B cell (primary cell): Measurements from ENCODE around the gene MNX1. TPM values are rescaled to one million over a fixed set of nuclear protein-coding genes. Genes with fewer than 3 reads are reported as not detected.

Source experiments
- ATAC-seq: fragments of 200-7000 bp; cut with Tn5 transposase; one replicate; pipeline ENCODE4 v1.10.0; 2021; ENCODE audit warnings: low read depth, mild to moderate bottlenecking, moderate number of reproducible peaks, moderate library complexity
- CTCF ChIA-PET: fragments of 350-600 bp; sonication (Branson Sonifier 250); formaldehyde crosslinking; loops from one replicate; lab custom pipeline; 2021; ENCODE audit warnings: antibody characterized with exemption, inconsistent platforms; lab: Charles Lee
- POLR2A ChIA-PET: fragments of 350-600 bp; sonication (Branson Sonifier 250); formaldehyde crosslinking; loops from one replicate; lab custom pipeline; 2021; ENCODE audit warnings: antibody characterized with exemption; lab: Charles Lee
- DNase-seq: peaks from one replicate; pipeline ENCODE4 v3.0.0; 2013
- H2AFZ ChIP-seq: 2 replicates; pipeline ENCODE4 v1.6.1; 2012; ENCODE audit warnings: mild to moderate bottlenecking, low read depth, low read length; ENCODE audit not compliant: insufficient read depth, poor library complexity, severe bottlenecking
- H3K27ac ChIP-seq, 2 donors: 1 replicate in 1 of 2; 2 replicates in 1 of 2; pipeline ENCODE4 v1.5.1; 2012 to 2013; ENCODE audit warnings: low read length in 2 of 2, mild to moderate bottlenecking in 2 of 2, moderate library complexity in 1 of 2
- H3K27me3 ChIP-seq, 4 experiments: fragments of 200-600 bp in 1 of 4; sonication (generic) in 1 of 4; replicated peaks in 1 of 4; 1 replicate in 2 of 4; 2 replicates in 2 of 4; pipeline versions ENCODE4 v1.6.1 to v1.7.0; 2013 to 2016; ENCODE audit warnings: low read length in 3 of 4, mild to moderate bottlenecking in 2 of 4, mixed read lengths in 1 of 4, moderate library complexity in 1 of 4; ENCODE audit not compliant: insufficient read depth in 4 of 4, control insufficient read depth in 3 of 4; ENCODE audit errors: control extremely low read depth in 1 of 4
- H3K36me3 ChIP-seq, 2 experiments: replicated peaks in 1 of 2; 1 replicate in 1 of 2; 2 replicates in 1 of 2; pipeline versions ENCODE4 v1.6.1 to v1.7.1; 2013; ENCODE audit warnings: low read length in 1 of 2; ENCODE audit not compliant: insufficient read depth in 2 of 2, control insufficient read depth in 1 of 2; ENCODE audit errors: control extremely low read depth in 1 of 2, extremely low read depth in 1 of 2
- H3K4me1 ChIP-seq, 2 donors: fragments of 200-600 bp in 1 of 2; sonication (generic) in 1 of 2; 1 replicate in 1 of 2; 2 replicates in 1 of 2; pipeline versions ENCODE4 v1.5.1 to v1.6.1; 2013 to 2017; ENCODE audit warnings: low read length in 2 of 2; ENCODE audit not compliant: control insufficient read depth in 2 of 2, insufficient read depth in 2 of 2
- H3K4me2 ChIP-seq: replicated peaks from 2 replicates; pipeline ENCODE3; 2012; ENCODE audit warnings: mild to moderate bottlenecking, low read depth, low read length; ENCODE audit not compliant: poor library complexity, severe bottlenecking
- H3K4me3 ChIP-seq, 5 experiments: fragments of 200-600 bp in 1 of 5; sonication (generic) in 1 of 5; 1 replicate in 3 of 5; 2 replicates in 2 of 5; pipeline versions ENCODE4 v1.5.1 to v1.7.0; 2011 to 2016; ENCODE audit warnings: low read length in 4 of 5, mild to moderate bottlenecking in 4 of 5, low read depth in 2 of 5, control low read depth in 1 of 5, moderate library complexity in 1 of 5; ENCODE audit not compliant: insufficient read depth in 1 of 5; ENCODE audit errors: control extremely low read depth in 1 of 5, extremely low read depth in 1 of 5
- H3K79me2 ChIP-seq: fragments of 200-600 bp; sonication (generic); one replicate; pipeline ENCODE4 v1.6.0; 2016; ENCODE audit warnings: low read length; ENCODE audit not compliant: control insufficient read depth, insufficient read depth
- H3K9ac ChIP-seq: fragments of 200-600 bp; sonication (generic); 2 replicates; pipeline ENCODE4 v1.6.1; 2017; ENCODE audit warnings: mild to moderate bottlenecking, low read length, moderate library complexity
- H3K9me3 ChIP-seq, 3 donors: one replicate each; pipeline versions ENCODE4 v1.6.1 to v1.7.1; 2013; ENCODE audit warnings: low read length in 2 of 3; ENCODE audit not compliant: control insufficient read depth in 2 of 3, insufficient read depth in 1 of 3; ENCODE audit errors: control extremely low read depth in 1 of 3
- H4K20me1 ChIP-seq: 2 replicates; pipeline ENCODE4 v1.6.0; 2012; ENCODE audit warnings: mild to moderate bottlenecking, low read length; ENCODE audit not compliant: insufficient read depth, control insufficient read depth, poor library complexity, severe bottlenecking
- H3K27ac Mint-ChIP-seq: one replicate; pipeline ENCODE4 v1.8.0; 2021; ENCODE audit warnings: mixed read lengths
- H3K27me3 Mint-ChIP-seq: one replicate; pipeline ENCODE4 v1.8.0; 2021; ENCODE audit warnings: mixed read lengths
- H3K4me1 Mint-ChIP-seq: one replicate; pipeline ENCODE4 v1.8.0; 2021; ENCODE audit warnings: mixed read lengths
- H3K4me3 Mint-ChIP-seq: one replicate; pipeline ENCODE4 v1.8.0; 2021; ENCODE audit warnings: mixed read lengths
- H3K9me3 Mint-ChIP-seq: one replicate; pipeline ENCODE4 v1.8.0; 2022; ENCODE audit warnings: mixed read lengths; ENCODE audit not compliant: insufficient read depth
- EZH2 ChIP-seq: IDR thresholded peaks from 2 replicates; pipeline ENCODE4 v1.6.1; 2012; ENCODE audit warnings: borderline replicate concordance, low read depth, mild to moderate bottlenecking, moderate library complexity, low read length; ENCODE audit not compliant: insufficient read depth, poor library complexity, severe bottlenecking
- WGBS: methylation state at CpG from one replicate; pipeline ENCODE4 v1.1.5; 2013; ENCODE audit warnings: missing lambda C conversion rate; ENCODE audit not compliant: insufficient coverage; 5-methylcytosine and 5-hydroxymethylcytosine counted together
- intact Hi-C: fragments of 100-400 bp; cut with micrococcal nuclease; formaldehyde crosslinking; loops from one replicate; pipeline ENCODE4 v1.10.0; 2022
- polyA plus RNA-seq: library from polyadenylated mRNA; depleted of rRNA; stranded (reverse); fragments of >200 nt; gene quantifications from 2 replicates; pipeline ENCODE4 v1.2.3, GENCODE V29; 2012
- total RNA-seq, 2 donors: library from RNA; stranded (reverse); fragments of 120-200 nt in 1 of 2; gene quantifications; 1 replicate in 1 of 2; 2 replicates in 1 of 2; pipeline versions ENCODE4 v1.2.3 to v1.2.4, GENCODE V29; 2013 to 2022
- TF ChIP-seq, protein P1 (sequence below): fragments of 200-600 bp; IDR thresholded peaks from one replicate; pipeline ENCODE4 v1.8.0; 2022; ENCODE audit warnings: antibody characterized with exemption, mild to moderate bottlenecking

The MNX1 gene
- total and polyA plus RNA-seq, 2 donors (not counting 1 experiment from before 2014, with no cell fraction given): not detected

DNA sequence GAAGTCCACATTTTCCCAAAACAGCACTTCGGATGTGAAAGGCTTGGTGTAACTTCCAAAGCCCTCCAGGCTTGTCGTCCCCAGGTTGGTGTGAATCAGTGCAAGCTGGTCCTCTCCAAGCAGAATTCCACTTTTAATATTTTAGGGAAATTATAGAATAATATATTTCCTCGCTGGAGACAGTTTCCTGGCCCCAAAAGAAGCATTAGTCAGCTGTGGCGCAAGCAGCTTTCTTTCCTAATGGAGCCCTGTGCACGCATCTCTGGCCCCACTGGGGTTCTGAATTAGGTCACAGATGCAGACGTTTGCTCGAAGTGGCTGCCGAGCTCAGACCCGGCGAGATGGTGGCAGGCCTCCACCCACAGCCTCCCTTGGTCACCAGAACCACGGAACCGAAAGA is 33.3 kb upstream of the MNX1 start:
- Histone ChIP-seq H3K9me3 (no peaks in the 10 kb centered on the region), H2AFZ (no peak overlapping the region), H3K79me2 (no peaks in the 10 kb centered on the region), H3K4me1 (no peaks in the 10 kb centered on the region), H3K4me3 (no peak overlapping the region), H3K4me2 (no peak overlapping the region), H3K27me3 (no peaks in the 10 kb centered on the region), H4K20me1 (no peaks in the 10 kb centered on the region), H3K27ac (no peak overlapping the region), H3K36me3 (no peaks in the 10 kb centered on the region), H3K9ac (no peak overlapping the region)
- 100% methylated on average over 3 of the region's 12 CpGs for WGBS
- Mint-ChIP-seq H3K4me1 (no peaks in the 10 kb centered on the region), H3K27me3 (peaks cover 1% of the 10 kb centered on the region), H3K27ac (no peak overlapping the region), H3K9me3 (no peaks in the 10 kb centered on the region), H3K4me3 (no peak overlapping the region)
- POLR2A ChIA-PET: no interaction called here
- CTCF ChIA-PET: no interaction called here
- DNase-seq (no peak), ATAC-seq (no peak)
- no peak for TF ChIP-seq EZH2
- TF ChIP-seq, protein P1, sequence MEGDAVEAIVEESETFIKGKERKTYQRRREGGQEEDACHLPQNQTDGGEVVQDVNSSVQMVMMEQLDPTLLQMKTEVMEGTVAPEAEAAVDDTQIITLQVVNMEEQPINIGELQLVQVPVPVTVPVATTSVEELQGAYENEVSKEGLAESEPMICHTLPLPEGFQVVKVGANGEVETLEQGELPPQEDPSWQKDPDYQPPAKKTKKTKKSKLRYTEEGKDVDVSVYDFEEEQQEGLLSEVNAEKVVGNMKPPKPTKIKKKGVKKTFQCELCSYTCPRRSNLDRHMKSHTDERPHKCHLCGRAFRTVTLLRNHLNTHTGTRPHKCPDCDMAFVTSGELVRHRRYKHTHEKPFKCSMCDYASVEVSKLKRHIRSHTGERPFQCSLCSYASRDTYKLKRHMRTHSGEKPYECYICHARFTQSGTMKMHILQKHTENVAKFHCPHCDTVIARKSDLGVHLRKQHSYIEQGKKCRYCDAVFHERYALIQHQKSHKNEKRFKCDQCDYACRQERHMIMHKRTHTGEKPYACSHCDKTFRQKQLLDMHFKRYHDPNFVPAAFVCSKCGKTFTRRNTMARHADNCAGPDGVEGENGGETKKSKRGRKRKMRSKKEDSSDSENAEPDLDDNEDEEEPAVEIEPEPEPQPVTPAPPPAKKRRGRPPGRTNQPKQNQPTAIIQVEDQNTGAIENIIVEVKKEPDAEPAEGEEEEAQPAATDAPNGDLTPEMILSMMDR: no peak
- intact Hi-C loops: no loop called here

DNA sequence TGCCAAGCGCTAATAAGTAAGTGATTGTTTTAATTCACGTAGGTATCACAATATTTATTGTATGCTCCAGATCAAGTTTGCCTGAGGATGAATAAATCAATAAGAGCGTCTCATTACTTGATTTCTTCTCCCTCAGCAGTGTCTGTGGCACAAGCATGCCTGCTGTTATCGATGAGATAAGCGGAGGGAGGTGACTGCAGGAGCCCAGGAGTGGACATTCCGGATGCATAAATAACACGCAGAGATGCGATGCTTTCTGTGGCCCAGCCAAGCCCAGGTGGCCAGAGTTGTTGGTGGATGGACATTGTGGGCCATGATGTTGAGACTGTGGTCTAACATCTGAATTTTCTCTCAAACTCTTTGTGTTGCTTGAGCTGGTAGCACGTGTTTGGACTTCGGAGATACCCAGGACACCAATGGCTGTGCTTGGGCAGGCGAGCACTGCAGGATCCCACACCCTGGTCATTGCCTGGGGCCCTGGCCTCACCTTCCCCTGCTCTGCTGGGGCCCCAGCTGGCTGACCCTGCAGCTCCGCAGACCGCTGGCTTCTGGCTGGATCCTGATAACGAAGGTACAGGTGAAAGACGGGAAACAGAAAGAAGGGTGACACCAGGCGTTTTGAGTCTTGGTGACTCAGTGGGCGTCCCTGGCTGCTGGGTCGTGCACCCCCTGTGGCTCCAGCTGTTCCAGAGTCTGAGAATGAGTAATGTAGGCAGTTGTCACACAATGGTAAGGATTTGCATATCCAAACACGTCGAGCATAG is 31.2 kb upstream of the MNX1 start:
- H3K27ac ChIP-seq: no peak overlapping the region
- H3K36me3 ChIP-seq: no peaks in the 10 kb centered on the region
- WGBS: 87% methylated on average over 18 of the region's 20 CpGs
- Mint-ChIP-seq H3K27ac (no peak overlapping the region), H3K9me3 (peaks cover 2% of the 10 kb centered on the region), H3K4me3 (no peak overlapping the region), H3K4me1 (no peaks in the 10 kb centered on the region), H3K27me3 (peaks cover 6% of the 10 kb centered on the region)
- TF ChIP-seq EZH2: no peak
- TF ChIP-seq, protein P1: no peak
- no peak overlapping the region for H3K4me3 ChIP-seq
- H3K9ac ChIP-seq: no peak overlapping the region
- H3K4me1 ChIP-seq: no peaks in the 10 kb centered on the region
- intact Hi-C loops: no loop called here
- ATAC-seq (no peak), DNase-seq (no peak)
- no peaks in the 10 kb centered on the region for H3K79me2 ChIP-seq
- CTCF ChIA-PET: no interaction called here
- peaks cover 0 to 4% (median 0%) of the 10 kb centered on the region in 4 experiments for H3K27me3 ChIP-seq
- POLR2A ChIA-PET: no interaction called here
- H3K9me3 ChIP-seq: peaks cover 0 to 7% (median 0%) of the 10 kb centered on the region in 3 donors
- no peaks in the 10 kb centered on the region for H4K20me1 ChIP-seq
- H2AFZ ChIP-seq: no peak overlapping the region
- H3K4me2 ChIP-seq: no peak overlapping the region
